ENCODE results near the gene NECAB2. TPM values are rescaled to one million over a fixed set of nuclear protein-coding genes. Genes with fewer than 3 reads are reported as not detected.

Gene NECAB2
- total RNA-seq, 1 donor from 2014 or later: not detected

GRCh38 chr16:84047206-84047605, 79.2 kb downstream of the NECAB2 start:
- no peaks in the 10 kb centered on the region for H3K4me1 Mint-ChIP-seq (ENCODE audit: low read depth)
- H3K9me3 Mint-ChIP-seq: no peaks in the 10 kb centered on the region
- intact Hi-C loops (cut with micrococcal nuclease): no loop called here
- DNase-seq (ENCODE audit: low spot score): no peak
- H3K27me3 Mint-ChIP-seq (ENCODE audit: low read depth): peaks cover 13% of the 10 kb centered on the region
- no peak overlapping the region for H3K4me3 Mint-ChIP-seq (ENCODE audit: low read depth)
- H3K36me3 Mint-ChIP-seq (ENCODE audit: low read depth): peaks cover 5% of the 10 kb centered on the region
- no peak overlapping the region for H3K27ac Mint-ChIP-seq

DNA sequence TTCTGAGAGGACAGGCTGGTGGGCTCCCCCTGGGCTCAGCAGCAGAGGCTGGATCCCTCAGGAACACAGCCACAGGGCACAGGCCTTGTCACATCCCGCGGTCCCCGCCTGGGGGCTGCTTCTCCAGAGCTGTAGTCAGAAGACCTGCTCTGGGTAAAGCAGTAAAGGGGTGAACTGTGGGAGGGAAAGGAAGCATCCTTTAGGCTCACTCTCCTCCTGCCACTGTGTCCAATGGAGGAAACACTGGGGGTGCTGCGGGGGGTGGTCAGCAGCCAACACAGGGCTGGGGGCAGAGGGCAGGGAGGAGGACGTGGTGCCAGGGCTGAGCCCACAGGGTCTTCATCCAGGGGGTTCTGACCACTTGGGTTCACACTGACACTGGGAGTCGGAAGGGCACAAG, 79.6 kb downstream of the NECAB2 start:
- H3K4me3 Mint-ChIP-seq (ENCODE audit: low read depth): no peak overlapping the region
- H3K27ac Mint-ChIP-seq: no peak overlapping the region
- intact Hi-C loops (cut with micrococcal nuclease): no loop called here
- peaks cover 9% of the 10 kb centered on the region for H3K36me3 Mint-ChIP-seq (ENCODE audit: low read depth)
- no peak for DNase-seq (ENCODE audit: low spot score)
- H3K4me1 Mint-ChIP-seq (ENCODE audit: low read depth): no peaks in the 10 kb centered on the region
- no peaks in the 10 kb centered on the region for H3K9me3 Mint-ChIP-seq
- peaks cover 11% of the 10 kb centered on the region for H3K27me3 Mint-ChIP-seq (ENCODE audit: low read depth)

DNA sequence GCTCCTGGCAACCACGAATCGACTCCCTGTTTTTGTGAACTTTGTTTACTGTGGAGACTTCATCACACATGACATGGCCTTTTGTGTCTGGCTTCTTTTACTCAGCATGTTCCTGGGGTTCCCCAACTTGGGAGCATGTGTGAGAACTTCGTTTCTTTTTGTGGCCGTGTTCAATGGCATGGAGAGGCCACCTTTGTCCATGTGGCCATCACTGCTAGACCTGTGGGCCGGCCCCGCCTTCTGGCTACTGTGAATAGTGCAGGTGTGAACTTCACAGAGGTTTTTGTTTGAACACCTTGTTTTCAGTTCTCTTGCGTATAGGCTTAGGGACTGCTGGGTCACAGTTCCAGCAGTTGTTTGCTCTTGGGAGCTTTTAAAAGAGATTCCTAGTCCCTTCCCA, 80.2 kb downstream of the NECAB2 start:
- intact Hi-C loops (cut with micrococcal nuclease): no loop called here
- Mint-ChIP-seq H3K4me3 (ENCODE audit: low read depth) (no peak overlapping the region), H3K36me3 (ENCODE audit: low read depth) (peaks cover 16% of the 10 kb centered on the region), H3K27ac (no peak overlapping the region), H3K9me3 (no peaks in the 10 kb centered on the region), H3K4me1 (ENCODE audit: low read depth) (no peaks in the 10 kb centered on the region), H3K27me3 (ENCODE audit: low read depth) (peaks cover 8% of the 10 kb centered on the region)
- no peak for DNase-seq (ENCODE audit: low spot score)

DNA sequence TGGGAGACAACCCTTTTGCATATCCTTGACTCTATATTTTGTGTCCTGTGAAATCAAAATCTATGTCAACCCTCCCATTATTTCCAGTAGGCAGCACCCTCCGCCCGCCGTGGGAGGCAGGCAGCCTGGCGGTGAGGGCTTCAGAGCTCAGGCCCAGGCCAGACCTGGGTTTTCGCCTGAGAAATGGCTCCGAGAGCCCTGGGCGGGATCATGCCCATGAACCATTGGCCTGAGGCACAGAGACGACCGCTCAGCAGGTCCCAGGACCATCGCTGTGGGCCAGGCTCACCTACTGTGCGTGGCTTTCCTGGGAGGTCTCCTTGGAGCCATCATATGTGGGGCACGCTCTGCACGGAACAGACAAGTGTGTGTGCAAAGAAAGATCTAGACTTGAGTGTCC, 80.8 kb downstream of the NECAB2 start:
- Mint-ChIP-seq H3K4me1 (ENCODE audit: low read depth) (no peaks in the 10 kb centered on the region), H3K27me3 (ENCODE audit: low read depth) (peaks cover 2% of the 10 kb centered on the region), H3K4me3 (ENCODE audit: low read depth) (no peak overlapping the region), H3K36me3 (ENCODE audit: low read depth) (peaks cover 22% of the 10 kb centered on the region), H3K27ac (no peak overlapping the region), H3K9me3 (no peaks in the 10 kb centered on the region)
- no peak for DNase-seq (ENCODE audit: low spot score)
- intact Hi-C loops (cut with micrococcal nuclease): no loop called here

DNA sequence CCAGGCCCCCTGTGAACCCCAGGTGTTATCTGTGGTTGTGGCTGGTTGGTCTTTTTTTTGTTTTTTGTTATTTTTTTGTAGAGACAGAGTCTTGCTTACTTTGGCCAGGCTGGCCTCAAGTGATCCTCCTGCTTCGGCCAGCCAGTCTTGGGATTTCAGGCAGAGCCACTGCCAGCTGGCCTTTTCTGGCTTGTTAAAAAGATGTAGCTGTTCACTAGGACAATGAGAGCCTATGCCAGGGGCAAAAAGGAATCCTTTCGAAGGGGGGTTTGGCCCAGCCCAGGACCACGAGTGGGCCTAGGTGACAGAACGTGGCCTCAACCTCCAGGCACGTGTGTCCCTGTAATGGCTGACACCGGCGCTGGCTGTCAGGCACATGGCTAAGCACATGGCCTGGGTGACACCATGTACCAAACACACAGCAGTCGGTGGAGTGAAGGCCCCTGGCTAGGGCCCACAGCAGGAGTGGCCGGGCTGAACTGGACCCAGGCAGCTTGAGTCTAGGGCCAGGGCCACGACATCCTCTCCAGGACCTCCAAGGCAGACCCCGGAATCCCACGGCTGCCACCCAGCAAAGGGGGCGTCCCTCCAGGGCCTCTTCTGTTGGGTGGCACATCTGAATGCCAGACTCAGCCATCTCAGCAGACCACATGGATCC, 81.5 kb downstream of the NECAB2 start:
- intact Hi-C loops (cut with micrococcal nuclease): no loop called here
- H3K4me3 Mint-ChIP-seq (ENCODE audit: low read depth): no peak overlapping the region
- no peak overlapping the region for H3K27ac Mint-ChIP-seq
- DNase-seq (ENCODE audit: low spot score): no peak
- H3K4me1 Mint-ChIP-seq (ENCODE audit: low read depth): no peaks in the 10 kb centered on the region
- H3K27me3 Mint-ChIP-seq (ENCODE audit: low read depth): no peaks in the 10 kb centered on the region
- H3K9me3 Mint-ChIP-seq: no peaks in the 10 kb centered on the region
- peaks cover 27% of the 10 kb centered on the region for H3K36me3 Mint-ChIP-seq (ENCODE audit: low read depth)

DNA sequence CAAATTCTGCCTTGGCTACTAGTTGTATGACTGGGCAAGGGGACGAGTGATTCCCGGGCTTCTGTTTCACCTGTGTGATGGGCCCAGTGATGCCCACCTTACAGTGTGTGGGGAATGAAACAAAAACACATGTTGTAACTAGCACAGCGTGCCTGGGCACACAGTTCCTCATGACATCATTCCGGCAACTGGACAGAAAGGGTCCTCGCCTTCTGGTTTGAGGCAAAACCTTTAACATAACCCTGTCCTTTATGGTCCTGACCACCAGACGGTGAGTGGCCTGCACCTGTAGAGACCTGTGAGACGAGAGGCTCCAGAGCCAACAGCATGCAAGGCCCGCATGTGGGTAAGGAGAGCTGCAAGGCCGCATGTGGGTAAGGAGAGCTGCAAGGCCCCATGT, 82.3 kb downstream of the NECAB2 start:
- H3K4me1 Mint-ChIP-seq (ENCODE audit: low read depth): no peaks in the 10 kb centered on the region
- intact Hi-C loops (cut with micrococcal nuclease): no loop called here
- no peak for DNase-seq (ENCODE audit: low spot score)
- H3K27me3 Mint-ChIP-seq (ENCODE audit: low read depth): no peaks in the 10 kb centered on the region
- no peaks in the 10 kb centered on the region for H3K9me3 Mint-ChIP-seq
- peaks cover 28% of the 10 kb centered on the region for H3K36me3 Mint-ChIP-seq (ENCODE audit: low read depth)
- H3K4me3 Mint-ChIP-seq (ENCODE audit: low read depth): no peak overlapping the region
- H3K27ac Mint-ChIP-seq: no peak overlapping the region

GRCh38 chr16:84052071-84052622, 84.1 kb downstream of the NECAB2 start:
- Mint-ChIP-seq H3K36me3 (ENCODE audit: low read depth) (peaks cover 41% of the 10 kb centered on the region), H3K4me3 (ENCODE audit: low read depth) (no peak overlapping the region), H3K9me3 (no peaks in the 10 kb centered on the region), H3K27ac (no peak overlapping the region), H3K27me3 (ENCODE audit: low read depth) (no peaks in the 10 kb centered on the region), H3K4me1 (ENCODE audit: low read depth) (no peaks in the 10 kb centered on the region)
- intact Hi-C loops (cut with micrococcal nuclease): no loop called here
- no peak for DNase-seq (ENCODE audit: low spot score)

Other genes starting within 250 kb of the NECAB2 start
- 109 and 117 TPM in 2 replicates for gene HSBP1, start 160.3 kb upstream of the NECAB2 start, total RNA-seq
- gene MLYCD, start 69.1 kb upstream of the NECAB2 start, total RNA-seq: 6.1 TPM in 2 replicates
- 1.4 and 2.1 TPM in 2 replicates for gene OSGIN1, start 15.0 kb upstream of the NECAB2 start, total RNA-seq
- 0.28 TPM in 1 of 2 replicates, not detected in the other for gene SLC38A8, start 74.6 kb downstream of the NECAB2 start, total RNA-seq
- 54.5 and 58.1 TPM in 2 replicates for gene MBTPS1, start 148.7 kb downstream of the NECAB2 start, total RNA-seq
- 16.7 and 19.9 TPM in 2 replicates for gene HSDL1, start 176.9 kb downstream of the NECAB2 start, total RNA-seq
- 0.09 TPM in 1 of 2 replicates, not detected in the other for gene DNAAF1, start 177.1 kb downstream of the NECAB2 start, total RNA-seq
- gene TAF1C, start 218.8 kb downstream of the NECAB2 start, total RNA-seq: 57.5 and 64.4 TPM in 2 replicates
- gene ADAD2, start 222.9 kb downstream of the NECAB2 start, total RNA-seq: not detected in 2 replicates